ENCODE data around the gene FSTL4.

The FSTL4 gene

GRCh38 chr5:133336121-133336968 lies 276.0 kb downstream of the FSTL4 start:
- DNase-seq, result no peak

- no peak for DNase-seq
Measured at GRCh38 chr5:133334796-133335639, 277.3 kb downstream of the FSTL4 start.

GRCh38 chr5:133333326-133334150 lies 278.8 kb downstream of the FSTL4 start:
- DNase-seq, result no peak

DNA sequence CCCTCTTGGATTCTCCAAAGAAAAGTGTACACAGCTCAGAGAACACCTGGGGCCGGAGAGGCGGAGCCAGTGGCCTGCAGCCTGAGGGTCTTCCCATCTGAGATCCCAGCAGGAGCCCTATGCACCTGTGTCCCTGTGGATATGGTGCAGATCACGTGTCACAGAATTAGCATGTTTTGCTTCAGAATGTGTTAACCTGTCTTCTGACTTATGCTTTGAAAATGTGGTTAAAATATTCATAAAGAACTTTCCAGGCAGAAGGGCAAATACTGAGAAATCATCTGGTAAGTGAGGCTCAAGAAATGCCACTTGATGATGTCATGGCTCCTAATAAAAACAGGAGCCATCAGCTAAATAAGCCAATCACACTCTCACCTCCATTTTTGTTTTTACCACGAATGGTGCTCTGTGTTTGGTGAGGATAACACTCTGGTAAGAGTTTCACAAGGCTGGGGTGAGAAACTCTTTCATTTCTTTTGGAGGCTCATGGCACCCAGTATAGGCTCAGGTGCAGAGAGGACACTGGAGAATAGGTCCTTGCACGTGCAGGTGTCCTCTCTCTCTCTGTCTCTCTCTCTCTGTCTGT lies 279.8 kb downstream of the FSTL4 start:
- no peak for DNase-seq

- DNase-seq, result no peak
Measured at GRCh38 chr5:133331941-133332340, 280.4 kb downstream of the FSTL4 start.

DNA sequence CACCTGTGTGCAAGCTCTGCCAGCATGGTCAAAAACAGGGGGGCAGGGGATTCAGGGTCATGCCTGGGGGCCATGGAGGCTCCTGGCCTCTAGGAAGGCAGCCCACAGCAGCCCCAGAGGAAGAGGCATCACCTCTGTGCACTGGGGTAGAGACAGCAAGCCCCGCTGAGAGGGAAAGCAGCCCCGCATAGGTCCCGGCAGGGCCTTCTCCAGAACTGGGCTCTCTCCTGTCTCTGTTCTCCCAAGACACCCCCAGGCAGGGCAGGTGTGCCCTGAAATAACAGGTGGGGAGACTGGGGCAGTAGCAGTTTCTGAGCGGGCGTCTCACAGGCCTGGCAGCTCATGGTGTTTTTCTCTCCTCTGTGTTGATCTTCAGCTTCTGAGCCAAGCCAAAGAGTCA lies 281.4 kb downstream of the FSTL4 start:
- DNase-seq, result no peak

GRCh38 chr5:133328800-133329199 lies 283.5 kb downstream of the FSTL4 start:
- DNase-seq, result no peak

GRCh38 chr5:133327946-133328401 lies 284.4 kb downstream of the FSTL4 start:
- DNase-seq, result no peak

GRCh38 chr5:133326361-133326760 lies 286.0 kb downstream of the FSTL4 start:
- no peak for DNase-seq

DNA sequence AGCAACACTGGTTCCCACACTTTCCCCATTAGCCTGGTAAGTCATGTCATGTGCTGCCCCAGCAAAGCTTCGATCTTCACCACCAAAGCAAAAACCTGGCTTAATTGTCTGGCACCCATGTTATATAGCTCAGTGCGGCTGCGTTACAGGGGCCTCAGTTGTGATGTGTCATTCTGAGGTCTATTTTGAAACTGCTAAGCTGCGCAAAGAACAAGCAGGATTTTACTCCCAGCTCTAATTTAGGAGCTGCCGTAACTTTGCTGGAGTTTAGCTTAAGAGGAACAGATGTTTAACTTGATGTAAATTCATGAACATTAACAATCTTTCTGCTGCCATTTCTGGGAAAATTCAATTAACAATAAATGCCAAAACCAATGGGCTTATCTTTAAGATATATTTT lies 286.5 kb downstream of the FSTL4 start:
- no peak for DNase-seq

DNA sequence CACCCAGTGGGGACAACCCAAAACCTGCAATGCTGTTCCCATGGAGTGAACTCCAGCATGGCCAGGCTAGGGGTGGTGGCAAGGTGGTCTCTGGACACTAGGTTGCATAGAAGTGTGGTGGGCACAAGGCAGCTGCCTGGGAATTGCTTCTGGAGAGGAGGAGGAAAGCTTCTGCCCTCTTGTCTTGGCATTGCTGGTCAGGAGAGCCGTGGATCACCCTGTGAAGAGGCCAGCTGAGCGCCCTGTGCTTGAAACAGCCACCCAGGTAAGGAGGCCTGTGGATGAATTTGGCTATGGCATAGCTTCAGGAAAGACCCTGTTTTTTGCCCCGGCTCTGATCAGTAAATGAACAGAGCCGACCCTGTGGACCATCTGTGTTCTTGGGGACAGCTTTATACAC lies 287.4 kb downstream of the FSTL4 start:
- DNase-seq, result no peak

GRCh38 chr5:133323494-133324457 lies 288.6 kb downstream of the FSTL4 start:
- no peak for DNase-seq

GRCh38 chr5:133322743-133323142 lies 289.6 kb downstream of the FSTL4 start:
- DNase-seq, result no peak

DNA sequence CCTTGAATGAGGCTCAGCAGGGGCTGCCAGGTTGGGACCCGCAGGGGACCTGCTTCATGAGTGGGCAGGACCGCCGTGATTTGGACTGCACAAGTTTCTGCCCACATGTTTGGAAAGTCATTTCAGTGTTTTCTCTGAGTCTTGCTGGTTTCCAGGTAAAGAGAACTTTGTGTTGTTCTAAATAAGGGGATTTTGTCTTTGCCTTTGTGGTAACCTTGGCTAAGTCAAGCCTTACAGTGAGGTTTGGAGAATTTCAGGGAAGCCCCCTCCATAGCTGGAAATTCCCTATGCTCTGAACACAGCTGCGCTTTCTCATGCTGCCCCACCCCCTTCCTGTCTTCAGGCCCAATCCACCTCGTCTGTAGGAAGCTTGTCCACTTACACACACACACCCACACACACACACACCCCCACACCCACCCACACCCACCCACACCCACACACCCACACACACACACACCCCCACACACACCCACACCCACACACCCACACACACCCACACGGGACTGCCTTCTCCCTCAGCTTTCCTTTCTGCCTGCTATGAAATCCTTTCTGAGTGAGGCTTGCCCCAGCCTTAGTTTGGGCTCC lies 290.4 kb downstream of the FSTL4 start:
- no peak for DNase-seq

- no peak for DNase-seq
Measured at GRCh38 chr5:133321286-133321832, 291.0 kb downstream of the FSTL4 start.

DNA sequence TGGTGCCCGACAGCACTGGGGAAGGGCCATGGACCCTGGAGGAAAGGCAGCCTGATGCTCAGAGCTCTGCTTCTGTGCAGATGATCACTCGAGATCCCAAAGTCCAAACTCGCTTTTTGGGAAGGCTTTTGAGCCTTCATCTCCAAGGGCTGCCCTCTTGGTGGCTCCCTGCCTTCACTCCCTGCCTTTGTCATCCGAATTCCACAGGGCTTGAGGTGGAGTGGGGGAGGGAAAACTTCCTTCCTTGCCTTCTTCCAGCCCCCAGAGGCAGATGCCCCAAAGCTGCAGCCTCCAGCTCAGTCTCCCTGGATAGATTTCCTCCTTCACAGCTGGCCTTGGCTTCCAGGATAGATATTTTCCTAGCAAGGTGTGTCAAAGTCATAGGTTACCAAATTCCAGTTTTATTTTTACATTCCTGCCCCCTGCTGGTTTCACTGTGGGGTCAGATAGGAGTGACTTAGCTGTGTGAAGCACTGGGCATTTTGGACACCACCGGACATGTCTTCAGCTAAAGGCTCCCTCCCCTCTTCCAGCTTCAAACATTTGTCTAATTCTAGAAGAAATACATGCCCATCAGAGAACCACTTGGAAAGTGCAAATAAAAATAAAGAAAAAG lies 292.3 kb downstream of the FSTL4 start:
- DNase-seq, result no peak

GRCh38 chr5:133319244-133319643 lies 293.1 kb downstream of the FSTL4 start:
- no peak for DNase-seq

- no peak for DNase-seq
Measured at GRCh38 chr5:133317558-133317957, 294.8 kb downstream of the FSTL4 start.

DNA sequence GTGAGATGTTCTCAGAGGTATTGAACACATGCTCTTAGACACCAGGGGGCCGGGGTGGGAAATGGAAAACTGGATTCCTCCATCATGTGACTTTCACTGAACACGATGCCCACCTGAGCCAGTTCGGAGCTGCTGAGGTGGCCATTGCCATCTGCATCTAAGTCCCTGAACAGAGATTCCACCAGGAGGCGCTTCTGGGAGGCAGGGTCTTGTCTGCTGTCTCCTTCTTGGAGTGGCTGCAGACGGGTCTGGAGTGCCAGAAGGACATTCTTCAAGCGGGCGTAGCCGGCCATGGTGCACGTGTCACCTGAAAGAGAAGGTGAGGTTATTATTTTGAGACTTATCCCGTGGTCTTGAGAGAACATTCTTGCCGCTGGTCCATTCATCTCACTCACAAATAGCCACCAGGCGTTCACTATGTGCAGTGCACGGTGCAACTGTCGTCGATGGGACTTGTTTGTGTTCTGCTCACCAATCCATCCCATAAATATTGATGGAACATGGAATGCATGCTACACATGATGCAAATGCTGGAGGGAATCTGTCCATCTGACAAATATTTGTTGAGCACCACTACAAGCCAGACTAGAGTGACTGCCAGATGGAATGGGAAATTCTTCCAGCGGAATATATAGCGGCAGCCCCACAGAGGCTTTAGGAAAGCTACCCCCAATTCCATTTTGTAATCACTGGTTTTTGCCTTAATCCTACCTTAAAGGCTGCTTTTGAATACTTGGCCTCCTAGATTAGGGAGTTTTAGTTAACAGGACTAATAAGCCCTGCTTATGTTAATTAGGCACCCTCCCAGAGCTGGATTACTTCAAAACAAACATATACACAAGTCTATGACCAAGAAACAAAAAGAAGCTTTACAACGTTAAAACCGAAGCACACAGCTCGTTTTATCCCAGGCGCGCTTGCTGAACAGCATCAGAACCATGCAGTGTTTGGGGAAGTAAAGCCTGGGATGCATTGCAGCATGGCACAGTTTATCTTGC lies 295.7 kb downstream of the FSTL4 start:
- DNase-seq, result no peak

Measured in NCI-H2171 (cell line).